Activated T-helper 2 cell treated with anti-CD3 and anti-CD28 coated beads, Interferon-gamma antibody, Interleukin-2, Interleukin-4, amounts not matched to agents 10 μg/mL and 5 μg/mL and 100 μg/mL, durations not matched to agents 14 hours and 24 hours and 36 hours (primary cell): ENCODE measurements around the gene SNED1. TPM values are rescaled to one million over a fixed set of nuclear protein-coding genes. Genes with fewer than 3 reads are reported as not detected.
A peak's percentile ranks its signal among the peaks of the same experiment; 100 is the strongest.

Source experiments
- DNase-seq: peaks from one replicate; pipeline ENCODE4 v3.0.0; 2021; ENCODE audit warnings: low spot score
- H3K27ac Mint-ChIP-seq: one replicate; pipeline ENCODE4 v1.8.0; 2021; ENCODE audit warnings: mixed read lengths
- H3K27me3 Mint-ChIP-seq: one replicate; pipeline ENCODE4 v1.8.0; 2021; ENCODE audit warnings: low read depth, mixed read lengths
- H3K36me3 Mint-ChIP-seq: one replicate; pipeline ENCODE4 v1.8.0; 2021; ENCODE audit warnings: low read depth, mixed read lengths
- H3K4me1 Mint-ChIP-seq: one replicate; pipeline ENCODE4 v1.8.0; 2021; ENCODE audit warnings: low read depth, mixed read lengths
- H3K4me3 Mint-ChIP-seq: one replicate; pipeline ENCODE4 v1.8.0; 2021; ENCODE audit warnings: low read depth, mild to moderate bottlenecking, moderate library complexity, mixed read lengths
- H3K9me3 Mint-ChIP-seq: one replicate; pipeline ENCODE4 v1.8.0; 2021; ENCODE audit warnings: mixed read lengths
- intact Hi-C: fragments of 100-400 bp; cut with micrococcal nuclease; formaldehyde crosslinking; loops from one replicate; pipeline ENCODE4 v1.15.1; 2023
- total RNA-seq: library from RNA; stranded (reverse); gene quantifications from 2 replicates; pipeline ENCODE4 v1.2.3, GENCODE V29; 2022

SNED1 gene
- total RNA-seq, 1 donor from 2014 or later, result 1.5 TPM

GRCh38 chr2:241003830-241004564 is 5.6 kb downstream of the SNED1 start:
- H3K27me3 Mint-ChIP-seq, result peaks cover 28% of the 10 kb centered on the region
- H3K4me1 Mint-ChIP-seq, result peaks cover 6% of the 10 kb centered on the region
- H3K27ac Mint-ChIP-seq, result no peak overlapping the region
- peaks cover 22% of the 10 kb centered on the region for H3K9me3 Mint-ChIP-seq
- H3K4me3 Mint-ChIP-seq, result no peak overlapping the region
- H3K36me3 Mint-ChIP-seq, result no peaks in the 10 kb centered on the region
- DNase-seq, result no peak
- intact Hi-C loops, result no loop called here

GRCh38 chr2:241005569-241005968 is 7.2 kb downstream of the SNED1 start:
- no peak overlapping the region for H3K27ac Mint-ChIP-seq
- no peak for DNase-seq
- H3K27me3 Mint-ChIP-seq, result peaks cover 19% of the 10 kb centered on the region
- no peaks in the 10 kb centered on the region for H3K36me3 Mint-ChIP-seq
- peaks cover 22% of the 10 kb centered on the region for H3K9me3 Mint-ChIP-seq
- intact Hi-C loops, result no loop called here
- no peak overlapping the region for H3K4me3 Mint-ChIP-seq
- peaks cover 12% of the 10 kb centered on the region for H3K4me1 Mint-ChIP-seq

GRCh38 chr2:241006412-241006811 is 8.0 kb downstream of the SNED1 start:
- intact Hi-C loops, result no loop called here
- Mint-ChIP-seq H3K9me3 (peaks cover 22% of the 10 kb centered on the region), H3K27ac (no peak overlapping the region), H3K4me3 (no peak overlapping the region), H3K4me1 (peaks cover 12% of the 10 kb centered on the region), H3K36me3 (no peaks in the 10 kb centered on the region), H3K27me3 (peaks cover 12% of the 10 kb centered on the region)
- no peak for DNase-seq

GRCh38 chr2:241007111-241007510 is 8.7 kb downstream of the SNED1 start:
- Mint-ChIP-seq H3K27me3 (peaks cover 12% of the 10 kb centered on the region), H3K27ac (no peak overlapping the region), H3K4me3 (no peak overlapping the region), H3K4me1 (peaks cover 12% of the 10 kb centered on the region), H3K36me3 (no peaks in the 10 kb centered on the region), H3K9me3 (peaks cover 22% of the 10 kb centered on the region)
- no peak for DNase-seq
- intact Hi-C loops, result no loop called here

GRCh38 chr2:241007880-241008710 is 9.7 kb downstream of the SNED1 start:
- H3K9me3 Mint-ChIP-seq, result peaks cover 22% of the 10 kb centered on the region
- H3K4me3 Mint-ChIP-seq, result no peak overlapping the region
- intact Hi-C loops, result no loop called here
- no peaks in the 10 kb centered on the region for H3K36me3 Mint-ChIP-seq
- H3K4me1 Mint-ChIP-seq, result peaks cover 12% of the 10 kb centered on the region
- no peak for DNase-seq
- no peak overlapping the region for H3K27ac Mint-ChIP-seq
- H3K27me3 Mint-ChIP-seq, result peaks cover 16% of the 10 kb centered on the region

GRCh38 chr2:241008711-241009121 is 10.3 kb downstream of the SNED1 start:
- no peak for DNase-seq
- H3K9me3 Mint-ChIP-seq, result peaks cover 18% of the 10 kb centered on the region
- intact Hi-C loops, result no loop called here
- H3K4me3 Mint-ChIP-seq, result no peak overlapping the region
- H3K4me1 Mint-ChIP-seq, result peaks cover 12% of the 10 kb centered on the region
- H3K36me3 Mint-ChIP-seq, result no peaks in the 10 kb centered on the region
- H3K27me3 Mint-ChIP-seq, result peaks cover 16% of the 10 kb centered on the region
- no peak overlapping the region for H3K27ac Mint-ChIP-seq

- Mint-ChIP-seq H3K27me3 (peaks cover 16% of the 10 kb centered on the region), H3K9me3 (peaks cover 13% of the 10 kb centered on the region), H3K36me3 (no peaks in the 10 kb centered on the region), H3K4me3 (peak overlapping the region; percentile 10), H3K27ac (no peak overlapping the region), H3K4me1 (peaks cover 12% of the 10 kb centered on the region)
- DNase-seq, result no peak
- intact Hi-C loops, result no loop called here
Observed at GRCh38 chr2:241009191-241009590, 10.8 kb downstream of the SNED1 start.

- intact Hi-C loops, result no loop called here
- H3K36me3 Mint-ChIP-seq, result no peaks in the 10 kb centered on the region
- H3K4me1 Mint-ChIP-seq, result peaks cover 12% of the 10 kb centered on the region
- no peak overlapping the region for H3K27ac Mint-ChIP-seq
- peaks cover 16% of the 10 kb centered on the region for H3K27me3 Mint-ChIP-seq
- peak; percentile 34 for DNase-seq
- peaks cover 12% of the 10 kb centered on the region for H3K9me3 Mint-ChIP-seq
- no peak overlapping the region for H3K4me3 Mint-ChIP-seq
Observed at GRCh38 chr2:241009601-241010530, 11.4 kb downstream of the SNED1 start.

- Mint-ChIP-seq H3K36me3 (no peaks in the 10 kb centered on the region), H3K4me1 (peaks cover 12% of the 10 kb centered on the region), H3K9me3 (peaks cover 5% of the 10 kb centered on the region), H3K4me3 (no peak overlapping the region), H3K27ac (no peak overlapping the region), H3K27me3 (peaks cover 14% of the 10 kb centered on the region)
- no peak for DNase-seq
- intact Hi-C loops, result no loop called here
Observed at GRCh38 chr2:241010531-241011295, 12.3 kb downstream of the SNED1 start.

GRCh38 chr2:241011296-241011600 is 12.8 kb downstream of the SNED1 start:
- DNase-seq, result no peak
- H3K27me3 Mint-ChIP-seq, result peaks cover 14% of the 10 kb centered on the region
- H3K27ac Mint-ChIP-seq, result no peak overlapping the region
- H3K4me3 Mint-ChIP-seq, result no peak overlapping the region
- peaks cover 12% of the 10 kb centered on the region for H3K4me1 Mint-ChIP-seq
- H3K9me3 Mint-ChIP-seq, result peaks cover under 1% of the 10 kb centered on the region
- intact Hi-C loops, result no loop called here
- H3K36me3 Mint-ChIP-seq, result no peaks in the 10 kb centered on the region

- intact Hi-C loops, result no loop called here
- DNase-seq, result no peak
- Mint-ChIP-seq H3K4me1 (peaks cover 7% of the 10 kb centered on the region), H3K27ac (no peak overlapping the region), H3K36me3 (no peaks in the 10 kb centered on the region), H3K9me3 (no peaks in the 10 kb centered on the region), H3K27me3 (peaks cover 9% of the 10 kb centered on the region), H3K4me3 (no peak overlapping the region)
Observed at GRCh38 chr2:241011751-241012510, 13.5 kb downstream of the SNED1 start.
